NB4 (cell line): ENCODE results near the gene ADGRG2.

ENCODE experiments used
- POLR2A ChIP-seq: IDR thresholded peaks from 2 replicates; pipeline ENCODE4 v1.6.1; 2011; ENCODE audit warnings: mild to moderate bottlenecking; ENCODE audit not compliant: insufficient read length; ENCODE audit errors: extremely low read depth
- TF ChIP-seq, protein P1 (sequence below): IDR thresholded peaks from one replicate; pipeline ENCODE4 v1.5.1; 2012; ENCODE audit warnings: low read depth, low read length
- TF ChIP-seq, protein P2 (sequence below): IDR thresholded peaks from 2 replicates; pipeline ENCODE4 v1.6.1; 2011; ENCODE audit warnings: low read depth, low read length

DNA sequence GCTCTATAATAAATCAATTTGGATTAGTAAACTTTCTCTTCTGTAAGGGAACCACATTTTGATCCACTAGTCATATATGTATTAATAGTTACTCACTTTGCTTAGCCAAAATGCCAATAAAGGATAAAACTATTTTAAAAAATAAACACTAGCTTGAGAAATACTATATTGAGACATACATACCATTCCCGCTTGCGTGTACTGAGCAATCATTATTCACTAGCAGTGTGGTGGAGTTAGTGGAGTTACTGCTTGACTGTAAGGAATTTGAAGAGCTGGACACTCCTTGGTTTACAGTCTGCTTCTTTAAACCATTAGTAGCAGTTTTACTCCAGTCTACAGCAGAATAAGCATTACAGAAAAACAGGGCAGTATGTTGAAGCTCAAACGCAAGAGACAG, 127.6 kb downstream of the ADGRG2 start:
- no peak for TF ChIP-seq POLR2A
- TF ChIP-seq, protein P1, sequence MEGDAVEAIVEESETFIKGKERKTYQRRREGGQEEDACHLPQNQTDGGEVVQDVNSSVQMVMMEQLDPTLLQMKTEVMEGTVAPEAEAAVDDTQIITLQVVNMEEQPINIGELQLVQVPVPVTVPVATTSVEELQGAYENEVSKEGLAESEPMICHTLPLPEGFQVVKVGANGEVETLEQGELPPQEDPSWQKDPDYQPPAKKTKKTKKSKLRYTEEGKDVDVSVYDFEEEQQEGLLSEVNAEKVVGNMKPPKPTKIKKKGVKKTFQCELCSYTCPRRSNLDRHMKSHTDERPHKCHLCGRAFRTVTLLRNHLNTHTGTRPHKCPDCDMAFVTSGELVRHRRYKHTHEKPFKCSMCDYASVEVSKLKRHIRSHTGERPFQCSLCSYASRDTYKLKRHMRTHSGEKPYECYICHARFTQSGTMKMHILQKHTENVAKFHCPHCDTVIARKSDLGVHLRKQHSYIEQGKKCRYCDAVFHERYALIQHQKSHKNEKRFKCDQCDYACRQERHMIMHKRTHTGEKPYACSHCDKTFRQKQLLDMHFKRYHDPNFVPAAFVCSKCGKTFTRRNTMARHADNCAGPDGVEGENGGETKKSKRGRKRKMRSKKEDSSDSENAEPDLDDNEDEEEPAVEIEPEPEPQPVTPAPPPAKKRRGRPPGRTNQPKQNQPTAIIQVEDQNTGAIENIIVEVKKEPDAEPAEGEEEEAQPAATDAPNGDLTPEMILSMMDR, result no peak
- TF ChIP-seq, protein P2, sequence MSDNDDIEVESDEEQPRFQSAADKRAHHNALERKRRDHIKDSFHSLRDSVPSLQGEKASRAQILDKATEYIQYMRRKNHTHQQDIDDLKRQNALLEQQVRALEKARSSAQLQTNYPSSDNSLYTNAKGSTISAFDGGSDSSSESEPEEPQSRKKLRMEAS, result no peak
